ENCODE measurements around the gene PNMT.

Gene PNMT

GRCh38 chr17:39676198-39676819, 8.1 kb downstream of the PNMT start:
- Histone ChIP-seq H3K9me3 (no peaks in the 10 kb centered on the region), H3K9ac (peak overlapping the region; percentile 72), H3K4me1 (peaks cover 100% of the 10 kb centered on the region), H3K27ac (peak overlapping the region; percentile 86), H3K4me2 (peak overlapping the region; percentile 96), H3K36me3 (no peaks in the 10 kb centered on the region), H3K4me3 (peak overlapping the region; percentile 49; the same call in 1 of the 2 replicates), H3K27me3 (peaks cover 5% of the 10 kb centered on the region; the same call in 1 of the 2 replicates), H4K20me1 (no peaks in the 10 kb centered on the region)
- no peak for TF ChIP-seq Cebpa-rat (IDR thresholded peaks at IDR 0.05)

DNA sequence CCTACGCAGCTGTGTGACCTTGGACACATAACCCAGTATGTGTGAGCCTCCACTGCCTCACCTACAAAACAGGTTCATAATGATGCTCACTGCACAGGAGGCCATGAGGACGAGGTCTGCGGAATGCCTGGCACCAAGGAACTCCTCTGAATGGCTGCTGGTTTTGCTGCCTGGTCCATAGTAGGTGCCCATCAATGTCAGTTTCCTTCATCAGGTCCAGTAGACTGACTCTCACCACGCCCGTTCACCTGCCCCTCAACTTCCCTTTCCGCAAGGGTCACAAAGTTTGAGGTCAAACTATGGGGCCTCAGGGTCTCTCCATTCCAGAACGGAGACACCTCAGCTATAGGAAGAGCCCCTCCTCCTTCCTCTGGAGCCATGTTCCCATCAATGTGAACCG, 8.8 kb downstream of the PNMT start:
- no peak overlapping the region for H3K4me3 ChIP-seq
- peak overlapping the region; percentile 20; the same call in 1 of the 2 replicates for H3K9ac ChIP-seq
- H4K20me1 ChIP-seq, result no peaks in the 10 kb centered on the region
- H3K27ac ChIP-seq, result peak overlapping the region; percentile 86
- no peak for TF ChIP-seq Cebpa-rat (IDR thresholded peaks at IDR 0.05)
- H3K4me2 ChIP-seq, result peak overlapping the region; percentile 96
- peaks cover 95% of the 10 kb centered on the region for H3K4me1 ChIP-seq
- no peaks in the 10 kb centered on the region for H3K27me3 ChIP-seq
- H3K9me3 ChIP-seq, result no peaks in the 10 kb centered on the region
- H3K36me3 ChIP-seq, result no peaks in the 10 kb centered on the region

DNA sequence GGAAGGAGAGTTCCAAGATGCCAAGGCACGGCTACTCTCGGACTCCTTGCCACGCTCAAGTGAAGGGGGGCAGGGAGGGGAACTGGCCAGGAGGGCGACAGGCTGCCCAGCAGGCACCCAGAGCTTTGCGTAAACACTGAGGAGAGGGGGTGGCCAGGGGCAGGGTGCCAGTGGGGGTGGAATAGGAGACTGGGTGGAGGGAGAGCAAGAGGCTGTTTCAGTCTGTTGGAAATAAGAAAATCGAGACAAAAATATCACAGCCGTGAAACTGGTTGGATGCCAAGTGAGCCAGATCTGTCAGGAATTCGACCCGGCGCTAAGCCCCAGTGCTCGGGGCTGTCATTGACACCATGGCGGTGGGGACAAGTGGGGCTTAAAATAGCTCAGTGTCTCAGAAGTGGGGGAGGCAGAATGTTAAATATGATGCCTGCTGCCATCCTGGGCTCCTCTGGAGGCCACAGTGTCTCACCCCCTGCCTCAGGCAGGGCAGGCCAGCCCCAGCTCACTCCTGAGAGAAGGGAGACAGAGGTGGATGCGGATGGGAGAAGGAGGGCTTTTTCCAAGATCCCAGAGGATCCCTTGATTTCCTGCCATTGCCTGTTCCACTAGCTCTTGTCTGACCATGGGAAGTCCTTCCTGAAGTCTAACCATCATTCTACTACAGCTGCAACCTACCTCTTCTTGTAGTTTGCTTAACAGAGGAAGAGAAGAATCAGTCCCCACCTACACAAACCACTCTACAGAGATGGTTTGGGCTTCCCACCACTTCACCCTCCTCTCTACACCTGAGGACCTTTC, 9.5 kb downstream of the PNMT start:
- peak overlapping the region; percentile 96 for H3K4me2 ChIP-seq
- H3K27ac ChIP-seq, result peak overlapping the region; percentile 86
- peak overlapping the region; percentile 20; the same call in 1 of the 2 replicates for H3K9ac ChIP-seq
- H3K36me3 ChIP-seq, result no peaks in the 10 kb centered on the region
- peaks cover 88% of the 10 kb centered on the region for H3K4me1 ChIP-seq
- no peaks in the 10 kb centered on the region for H3K27me3 ChIP-seq
- no peaks in the 10 kb centered on the region for H4K20me1 ChIP-seq
- no peaks in the 10 kb centered on the region for H3K9me3 ChIP-seq
- no peak for TF ChIP-seq Cebpa-rat (IDR thresholded peaks at IDR 0.05)
- H3K4me3 ChIP-seq, result peak overlapping the region; percentile 33; the same call in 1 of the 2 replicates

GRCh38 chr17:39678340-39679116, 10.3 kb downstream of the PNMT start:
- TF ChIP-seq Cebpa-rat (IDR thresholded peaks at IDR 0.05), result no peak
- H3K4me2 ChIP-seq, result peak overlapping the region; percentile 96

GRCh38 chr17:39679521-39680192, 11.4 kb downstream of the PNMT start:
- no peak for TF ChIP-seq Cebpa-rat (IDR thresholded peaks at IDR 0.05)
- no peaks in the 10 kb centered on the region for H3K9me3 ChIP-seq
- H3K9ac ChIP-seq, result peak overlapping the region; percentile 67

More at GRCh38 chr17:39678340-39679116, 10.3 kb downstream of the PNMT start:
- H3K27ac ChIP-seq, result peak overlapping the region; percentile 86
- H3K9me3 ChIP-seq, result no peaks in the 10 kb centered on the region
- no peaks in the 10 kb centered on the region for H3K27me3 ChIP-seq
- H4K20me1 ChIP-seq, result no peaks in the 10 kb centered on the region
- 0 out of 2 replicates have a peak, but pooled peaks cover 7% of the 10 kb centered on the region for H3K36me3 ChIP-seq
- peak overlapping the region; percentile 20; the same call in 1 of the 2 replicates for H3K9ac ChIP-seq
- peaks cover 80% of the 10 kb centered on the region for H3K4me1 ChIP-seq
- H3K4me3 ChIP-seq, result peak overlapping the region; percentile 33; the same call in 1 of the 2 replicates

GRCh38 chr17:39683295-39683939, 15.2 kb downstream of the PNMT start:
- Histone ChIP-seq H3K4me3 (no peak overlapping the region), H3K27ac (no peak overlapping the region), H3K4me2 (no peak overlapping the region), H3K4me1 (peaks cover 39% of the 10 kb centered on the region), H3K27me3 (no peaks in the 10 kb centered on the region), H3K9ac (no peak overlapping the region), H3K9me3 (no peaks in the 10 kb centered on the region; the same call in 1 of the 2 replicates), H4K20me1 (no peaks in the 10 kb centered on the region), H3K36me3 (peaks cover 19% of the 10 kb centered on the region; the same call in 1 of the 2 replicates)
- no peak for TF ChIP-seq Cebpa-rat (IDR thresholded peaks at IDR 0.05)

More at GRCh38 chr17:39679521-39680192, 11.4 kb downstream of the PNMT start:
- peaks cover 16% of the 10 kb centered on the region; the same call in 1 of the 2 replicates for H3K36me3 ChIP-seq
- peaks cover 69% of the 10 kb centered on the region for H3K4me1 ChIP-seq
- 0 out of 2 replicates have a peak overlapping the region, but pooled peaks have one; percentile 13 for H3K4me3 ChIP-seq
- H3K4me2 ChIP-seq, result peak overlapping the region; percentile 96
- no peaks in the 10 kb centered on the region for H3K27me3 ChIP-seq
- H3K27ac ChIP-seq, result peak overlapping the region; percentile 86
- no peaks in the 10 kb centered on the region for H4K20me1 ChIP-seq

DNA sequence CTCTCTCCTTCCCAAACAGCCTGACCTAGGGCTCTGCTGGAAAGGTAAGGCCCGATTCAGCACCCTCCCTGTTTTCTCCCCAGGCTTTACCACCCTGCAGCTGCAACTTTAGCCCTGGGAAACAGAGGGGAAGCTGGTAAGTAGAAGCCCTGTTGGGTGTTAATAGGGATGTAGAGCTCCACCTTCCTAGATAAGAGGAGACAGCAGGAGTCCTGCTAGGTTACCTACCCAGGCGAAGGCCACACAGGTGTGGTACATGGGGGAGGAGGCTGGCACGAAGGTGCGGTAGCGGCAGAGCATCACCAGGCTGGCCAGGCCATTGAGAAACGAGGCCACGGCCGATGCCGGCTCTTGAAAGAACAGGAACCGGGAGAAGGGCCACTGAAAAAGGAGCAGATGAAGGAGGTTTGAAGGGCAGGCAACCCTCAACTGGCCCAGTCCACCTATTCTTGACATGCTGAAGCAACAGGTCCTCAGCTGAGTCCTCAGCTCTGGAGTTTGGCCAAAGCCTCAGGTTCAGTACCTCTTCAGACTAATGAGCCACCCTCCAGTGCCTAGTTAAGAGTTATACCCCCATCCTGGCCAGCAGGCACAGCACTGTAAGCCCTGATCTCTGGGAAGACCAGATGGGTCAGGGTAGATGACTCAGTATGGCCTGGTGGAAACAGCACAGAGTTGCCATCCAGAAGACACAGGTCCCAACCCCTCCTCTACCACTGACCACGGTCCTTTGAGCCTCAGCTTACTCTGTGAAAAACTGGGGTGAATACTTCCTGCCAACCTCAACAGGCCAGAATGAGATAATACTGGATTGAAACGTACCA, 16.3 kb downstream of the PNMT start:
- Histone ChIP-seq H3K4me2 (no peak overlapping the region), H3K27ac (no peak overlapping the region)

DNA sequence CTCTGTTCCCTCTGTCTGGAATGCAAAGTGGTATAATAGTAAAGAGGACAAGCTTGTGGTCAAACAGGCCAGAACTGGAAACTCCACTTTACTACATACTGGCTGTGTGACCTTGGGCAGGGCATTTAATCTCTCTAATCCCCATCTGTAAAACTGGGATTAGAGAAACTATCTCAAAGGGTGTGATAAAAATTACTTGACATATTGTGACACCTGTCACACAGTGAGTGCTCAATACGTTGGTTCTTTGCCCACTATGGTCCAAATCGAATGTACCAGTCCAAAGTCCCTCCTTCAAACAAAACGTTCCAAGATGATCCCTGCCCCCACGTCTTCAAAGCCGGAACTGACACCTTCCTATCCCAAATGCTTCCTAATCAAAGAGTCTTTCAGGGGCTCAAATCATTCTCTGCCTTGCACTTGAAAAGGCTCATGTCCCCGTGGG, 18.9 kb downstream of the PNMT start:
- Histone ChIP-seq H3K4me2 (peak overlapping the region; percentile 95), H3K36me3 (peaks cover 19% of the 10 kb centered on the region; the same call in 1 of the 2 replicates), H3K4me3 (peak overlapping the region; percentile 76), H4K20me1 (no peaks in the 10 kb centered on the region), H3K9ac (no peak overlapping the region), H3K27ac (no peak overlapping the region; the same call in 1 of the 2 replicates), H3K4me1 (peaks cover 18% of the 10 kb centered on the region), H3K9me3 (no peaks in the 10 kb centered on the region; the same call in 1 of the 2 replicates), H3K27me3 (no peaks in the 10 kb centered on the region)
- no peak for TF ChIP-seq Cebpa-rat (IDR thresholded peaks at IDR 0.05)

More for the DNA sequence above, 16.3 kb downstream of the PNMT start:
- Histone ChIP-seq H4K20me1 (no peaks in the 10 kb centered on the region), H3K9ac (no peak overlapping the region), H3K36me3 (peaks cover 19% of the 10 kb centered on the region; the same call in 1 of the 2 replicates), H3K9me3 (no peaks in the 10 kb centered on the region; the same call in 1 of the 2 replicates), H3K4me1 (peaks cover 37% of the 10 kb centered on the region), H3K4me3 (no peak overlapping the region), H3K27me3 (no peaks in the 10 kb centered on the region)
- TF ChIP-seq Cebpa-rat (IDR thresholded peaks at IDR 0.05), result no peak
